Loucy (cell line): ENCODE measurements around the gene RNASE7.

Experiments used
- EZH2phosphoT487 ChIP-seq: fragments of 200-600 bp; IDR thresholded peaks from 2 replicates; pipeline ENCODE4 v1.6.1; 2018; ENCODE audit warnings: antibody characterized with exemption, mild to moderate bottlenecking, moderate library complexity, borderline replicate concordance
- TF ChIP-seq, protein P1 (sequence below): fragments of 200-600 bp; sonication (generic); conservative IDR thresholded peaks from 2 replicates; pipeline ENCODE4 v1.5.1; 2014; ENCODE audit warnings: mild to moderate bottlenecking, antibody characterized with exemption, low read length

DNA sequence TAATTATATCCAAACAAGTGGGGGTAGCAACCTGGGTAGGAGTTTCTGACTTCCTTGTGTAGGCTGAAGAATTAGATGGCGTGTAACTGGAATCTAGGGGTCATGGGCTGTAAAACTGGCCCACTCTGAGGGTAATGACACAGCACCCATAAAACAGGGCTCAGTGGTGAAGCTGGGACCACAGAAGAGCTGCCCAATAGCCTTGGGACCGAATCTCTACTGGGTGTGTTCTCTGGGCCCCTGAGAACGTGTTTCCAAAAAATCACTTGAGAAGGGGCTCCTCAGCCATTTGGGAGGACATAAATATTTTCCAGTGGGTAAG lies 19.1 kb downstream of the RNASE7 start:
- TF ChIP-seq, protein P1, sequence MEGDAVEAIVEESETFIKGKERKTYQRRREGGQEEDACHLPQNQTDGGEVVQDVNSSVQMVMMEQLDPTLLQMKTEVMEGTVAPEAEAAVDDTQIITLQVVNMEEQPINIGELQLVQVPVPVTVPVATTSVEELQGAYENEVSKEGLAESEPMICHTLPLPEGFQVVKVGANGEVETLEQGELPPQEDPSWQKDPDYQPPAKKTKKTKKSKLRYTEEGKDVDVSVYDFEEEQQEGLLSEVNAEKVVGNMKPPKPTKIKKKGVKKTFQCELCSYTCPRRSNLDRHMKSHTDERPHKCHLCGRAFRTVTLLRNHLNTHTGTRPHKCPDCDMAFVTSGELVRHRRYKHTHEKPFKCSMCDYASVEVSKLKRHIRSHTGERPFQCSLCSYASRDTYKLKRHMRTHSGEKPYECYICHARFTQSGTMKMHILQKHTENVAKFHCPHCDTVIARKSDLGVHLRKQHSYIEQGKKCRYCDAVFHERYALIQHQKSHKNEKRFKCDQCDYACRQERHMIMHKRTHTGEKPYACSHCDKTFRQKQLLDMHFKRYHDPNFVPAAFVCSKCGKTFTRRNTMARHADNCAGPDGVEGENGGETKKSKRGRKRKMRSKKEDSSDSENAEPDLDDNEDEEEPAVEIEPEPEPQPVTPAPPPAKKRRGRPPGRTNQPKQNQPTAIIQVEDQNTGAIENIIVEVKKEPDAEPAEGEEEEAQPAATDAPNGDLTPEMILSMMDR = no peak
- no peak for TF ChIP-seq EZH2phosphoT487
